ENCODE results near the gene KCNJ15. TPM values are rescaled to one million over a fixed set of nuclear protein-coding genes. Genes with fewer than 3 reads are reported as not detected.
A peak's percentile ranks its signal among the peaks of the same experiment; 100 is the strongest.

KCNJ15 gene
- polyA plus RNA-seq, 2 of the 4 experiments (the other 2 are of a cell fraction): 0.19 to 0.30 TPM

DNA sequence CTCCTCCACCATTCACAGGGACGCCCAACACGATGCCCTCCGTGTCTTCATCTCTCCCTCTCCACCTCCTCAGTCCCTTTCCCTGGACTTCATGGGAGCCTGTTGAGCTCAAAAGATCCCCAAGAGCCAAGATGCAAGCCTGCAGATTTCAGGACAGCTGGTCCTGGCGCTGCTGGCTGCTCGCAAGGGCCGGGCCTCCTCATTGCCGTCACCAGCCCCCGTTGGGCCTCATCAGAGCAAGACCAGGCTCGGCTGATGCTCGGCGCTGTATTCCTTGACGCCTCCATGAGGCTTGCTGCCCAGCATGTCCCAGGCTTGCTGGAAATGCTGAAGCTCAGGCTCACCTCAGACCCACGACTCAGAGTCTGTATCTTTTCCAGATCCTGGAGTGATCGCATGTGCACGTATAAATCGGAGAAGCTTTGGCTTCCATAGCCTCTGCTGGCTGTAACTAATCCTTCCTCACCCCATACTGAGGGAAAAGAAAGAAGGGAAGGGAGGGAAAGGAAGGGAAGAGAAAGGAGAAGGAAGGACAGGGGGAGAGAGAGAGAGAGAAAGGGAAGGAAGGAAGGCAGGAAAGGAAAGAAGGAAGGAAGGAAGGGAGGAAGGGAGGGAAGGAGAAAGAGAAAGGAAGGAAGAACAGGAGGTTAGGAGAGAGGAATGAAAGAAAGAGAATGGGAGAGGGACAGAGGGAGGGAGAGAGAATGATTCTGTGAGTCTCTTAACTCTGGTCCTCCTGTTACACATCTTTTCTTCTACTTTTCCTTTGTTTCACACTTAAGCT lies 94.6 kb downstream of the KCNJ15 start:
- 92% methylated on average over 10 of the region's 16 CpGs for WGBS (ENCODE audit: missing lambda C conversion rate)
- POLR2A ChIA-PET: interaction anchor here (1.4 to 2.0 kb wide), 4 partner anchors 74 to 787 kb away, joined by 4 to 17 read pairs (median 10); no protein-coding TSS in a partner anchor
- Histone ChIP-seq H3K4me3 (no peak overlapping the region), H3K4me1 (peaks cover 28% of the 10 kb centered on the region), H3K27ac (peak overlapping the region; percentile 84 to 86), H3K9me3 (peaks cover 5% of the 10 kb centered on the region; the same call in 2 of the 3 replicates), H3K4me2 (peak overlapping the region; percentile 44)
- no peak for FAIRE-seq
- CTCF ChIA-PET: interaction anchor here (0.6 to 4.9 kb wide), 39 partner anchors 8 to 679 kb away, joined by 3 to 75 read pairs (median 5); partner anchors contain the start of gene KCNJ6
- TF ChIP-seq FOSB (CRISPR knock-in tag; IDR thresholded peaks at IDR 0.05) (no peak), NFE2L2 (conservative IDR thresholded peaks at IDR 0.05; ENCODE audit: low read length) (no peak), CHD2 (IDR thresholded peaks at IDR 0.05; ENCODE audit: low read length, partially characterized antibody) (no peak), EP300 (IDR thresholded peaks at IDR 0.05) (no peak), ZFP36 (IDR thresholded peaks at IDR 0.05; ENCODE audit: borderline replicate concordance, partially characterized antibody) (no peak)
- DNase-seq (ENCODE audit: low read depth in 1 of 2, low spot score in 1 of 2): no peak
- no peak; a peak in 1 of 6 replicates for ATAC-seq

- peaks cover 5% of the 10 kb centered on the region; the same call in 2 of the 3 replicates for H3K9me3 ChIP-seq
- H3K4me3 ChIP-seq: no peak overlapping the region
- peak overlapping the region; percentile 44 for H3K4me2 ChIP-seq
- H3K4me1 ChIP-seq: peaks cover 29% of the 10 kb centered on the region
- CTCF ChIA-PET: interaction anchor here (0.6 to 4.9 kb wide), 70 partner anchors 9 to 1147 kb away, joined by 3 to 75 read pairs (median 4); partner anchors contain the start of gene KCNJ6
- H3K27ac ChIP-seq: peak overlapping the region; percentile 84 to 86
- 44% methylated on average over 10 of the region's 10 CpGs for WGBS (ENCODE audit: missing lambda C conversion rate)
- ATAC-seq (peak; percentile 47 to 61; a peak in 4 of 6 replicates), FAIRE-seq (no peak), DNase-seq (ENCODE audit: low read depth in 1 of 2, low spot score in 1 of 2) (peak; percentile 3 to 63)
- TF ChIP-seq EP300 (IDR thresholded peaks at IDR 0.05): 0 out of 5 replicates have a peak, but pooled peaks of 1 of the 2 experiments have one; percentile 34
- TF ChIP-seq GATA3 (IDR thresholded peaks at IDR 0.05; ENCODE audit: borderline replicate concordance): 0 out of 2 replicates have a peak, but pooled peaks have one; percentile 29
- no peak for TF ChIP-seq E2F6 (IDR thresholded peaks at IDR 0.05; ENCODE audit: borderline replicate concordance, low read depth)
- TF ChIP-seq CEBPB (IDR thresholded peaks at IDR 0.05): 0 out of 4 replicates have a peak, but pooled peaks of 1 of the 2 experiments have one; percentile 3
- TF ChIP-seq FOSL2 (IDR thresholded peaks at IDR 0.05): no peak
- TF ChIP-seq FOSL2 (CRISPR knock-in tag; IDR thresholded peaks at IDR 0.05): peak; percentile 71
- peak; percentile 32; the same call in 1 of the 2 replicates for TF ChIP-seq JUNB (IDR thresholded peaks at IDR 0.05)
- POLR2A ChIA-PET: interaction anchor here (0.9 to 2.0 kb wide), 6 partner anchors 74 to 788 kb away, joined by 3 to 17 read pairs (median 6); no protein-coding TSS in a partner anchor
These were observed 95.2 kb downstream of the KCNJ15 start for GRCh38 chr21:38351961-38352521.

DNA sequence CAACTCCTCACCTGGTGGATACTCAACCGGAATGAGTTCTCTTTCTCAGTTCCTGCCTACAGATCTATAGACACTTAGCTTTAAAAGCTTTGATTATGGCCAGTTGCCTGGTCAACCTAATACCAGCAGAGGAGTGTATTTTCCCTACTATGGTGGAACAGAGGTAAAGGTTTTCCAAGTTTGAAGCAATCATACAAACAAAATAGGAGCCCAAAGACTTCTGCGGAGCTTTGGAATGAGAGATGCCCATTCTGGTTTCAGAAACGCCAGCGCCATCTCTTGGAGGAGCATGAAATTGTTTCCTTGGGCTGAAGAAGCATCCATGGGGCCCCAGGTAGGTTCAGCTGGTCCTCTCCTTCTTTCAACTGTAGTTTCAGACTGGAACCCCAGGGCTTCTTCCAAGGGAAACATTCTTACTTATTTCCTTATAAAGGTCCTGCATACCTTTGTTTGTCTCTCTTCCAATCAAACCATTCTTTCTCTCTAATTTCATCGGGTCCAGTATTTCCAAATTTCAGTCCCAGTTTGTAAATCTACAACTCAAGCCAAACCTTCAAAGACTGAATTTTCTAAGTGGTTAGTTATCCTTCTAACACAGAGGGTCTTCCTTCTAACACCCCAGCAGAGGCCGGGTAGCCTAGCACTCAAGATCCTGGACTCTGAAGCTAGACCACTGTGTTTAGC lies 95.9 kb downstream of the KCNJ15 start:
- peaks cover 5% of the 10 kb centered on the region; the same call in 1 of the 3 replicates for H3K9me3 ChIP-seq
- no peak overlapping the region for H3K4me3 ChIP-seq
- DNase-seq (ENCODE audit: low read depth in 1 of 2, low spot score in 1 of 2) (peak; percentile 47 to 71), ATAC-seq (peak; percentile 37 to 69; a peak in 3 of 6 replicates), FAIRE-seq (no peak)
- peak overlapping the region; percentile 84 to 86 for H3K27ac ChIP-seq
- CTCF ChIA-PET: interaction anchor here (0.6 to 4.9 kb wide), 73 partner anchors 10 to 1147 kb away, joined by 3 to 75 read pairs (median 4); partner anchors contain the start of gene KCNJ6
- peak; percentile 89 to 95 for TF ChIP-seq RAD21 (conservative IDR thresholded peaks at IDR 0.05 in 1 of 2, IDR thresholded peaks at IDR 0.05 in 1 of 2)
- no peak for TF ChIP-seq HOXB5 (CRISPR knock-in tag; IDR thresholded peaks at IDR 0.05)
- 0 out of 4 replicates have a peak, but pooled peaks of 1 of the 2 experiments have one; percentile 1 for TF ChIP-seq CEBPB (IDR thresholded peaks at IDR 0.05)
- TF ChIP-seq SMC3 (IDR thresholded peaks at IDR 0.05): peak; percentile 95
- no peak for TF ChIP-seq FOXS1 (CRISPR knock-in tag; IDR thresholded peaks at IDR 0.05)
- TF ChIP-seq, protein P1, sequence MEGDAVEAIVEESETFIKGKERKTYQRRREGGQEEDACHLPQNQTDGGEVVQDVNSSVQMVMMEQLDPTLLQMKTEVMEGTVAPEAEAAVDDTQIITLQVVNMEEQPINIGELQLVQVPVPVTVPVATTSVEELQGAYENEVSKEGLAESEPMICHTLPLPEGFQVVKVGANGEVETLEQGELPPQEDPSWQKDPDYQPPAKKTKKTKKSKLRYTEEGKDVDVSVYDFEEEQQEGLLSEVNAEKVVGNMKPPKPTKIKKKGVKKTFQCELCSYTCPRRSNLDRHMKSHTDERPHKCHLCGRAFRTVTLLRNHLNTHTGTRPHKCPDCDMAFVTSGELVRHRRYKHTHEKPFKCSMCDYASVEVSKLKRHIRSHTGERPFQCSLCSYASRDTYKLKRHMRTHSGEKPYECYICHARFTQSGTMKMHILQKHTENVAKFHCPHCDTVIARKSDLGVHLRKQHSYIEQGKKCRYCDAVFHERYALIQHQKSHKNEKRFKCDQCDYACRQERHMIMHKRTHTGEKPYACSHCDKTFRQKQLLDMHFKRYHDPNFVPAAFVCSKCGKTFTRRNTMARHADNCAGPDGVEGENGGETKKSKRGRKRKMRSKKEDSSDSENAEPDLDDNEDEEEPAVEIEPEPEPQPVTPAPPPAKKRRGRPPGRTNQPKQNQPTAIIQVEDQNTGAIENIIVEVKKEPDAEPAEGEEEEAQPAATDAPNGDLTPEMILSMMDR (IDR thresholded peaks at IDR 0.05): peak; percentile 76
- 34% methylated on average over 6 of the region's 6 CpGs for WGBS (ENCODE audit: missing lambda C conversion rate)
- peaks cover 29% of the 10 kb centered on the region for H3K4me1 ChIP-seq
- POLR2A ChIA-PET: interaction anchor here (0.6 to 2.0 kb wide), 8 partner anchors 46 to 788 kb away, joined by 3 to 17 read pairs (median 4); no protein-coding TSS in a partner anchor
- H3K4me2 ChIP-seq: peak overlapping the region; percentile 44
